HG03108 (cell line): ENCODE data around the gene HEMK1.

Experiments
- ATAC-seq: cut with Tn5 transposase; IDR thresholded peaks from one replicate; pipeline ENCODE4 v1.9.1; 2021; ENCODE audit warnings: moderate library complexity; ENCODE audit not compliant: unreplicated experiment

Gene HEMK1

GRCh38 chr3:50612234-50612882 lies 43.0 kb downstream of the HEMK1 start:
- ATAC-seq, result no peak

GRCh38 chr3:50612970-50613846 lies 43.9 kb downstream of the HEMK1 start:
- no peak for ATAC-seq

GRCh38 chr3:50615190-50615589 lies 45.9 kb downstream of the HEMK1 start:
- no peak for ATAC-seq

GRCh38 chr3:50616003-50616769 lies 46.9 kb downstream of the HEMK1 start:
- ATAC-seq, result peak; percentile 23

GRCh38 chr3:50616770-50617095 lies 47.4 kb downstream of the HEMK1 start:
- peak; percentile 65 for ATAC-seq

GRCh38 chr3:50617096-50617791 lies 47.9 kb downstream of the HEMK1 start, which contains the start of gene MAPKAPK3:
TSS of gene MAPKAPK3 (plus strand) at chr3:50617151. CDS start at chr3:50617566, 415 bp downstream.
- peak; percentile 3 for ATAC-seq

GRCh38 chr3:50617911-50618481 lies 48.7 kb downstream of the HEMK1 start:
- no peak for ATAC-seq

GRCh38 chr3:50620420-50620819 lies 51.1 kb downstream of the HEMK1 start:
- ATAC-seq, result no peak

- ATAC-seq, result no peak
Measured at GRCh38 chr3:50620820-50621219, 51.5 kb downstream of the HEMK1 start.

GRCh38 chr3:50622881-50623280 lies 53.6 kb downstream of the HEMK1 start:
- ATAC-seq, result no peak

- ATAC-seq, result peak; percentile 40
Measured at GRCh38 chr3:50623840-50624474, 54.6 kb downstream of the HEMK1 start.

GRCh38 chr3:50624634-50625033 lies 55.3 kb downstream of the HEMK1 start:
- ATAC-seq, result no peak

GRCh38 chr3:50625231-50626182 lies 56.2 kb downstream of the HEMK1 start:
- no peak for ATAC-seq

- no peak for ATAC-seq
Measured at GRCh38 chr3:50626401-50626800, 57.1 kb downstream of the HEMK1 start.

- no peak for ATAC-seq
Measured at GRCh38 chr3:50627407-50628051, 58.2 kb downstream of the HEMK1 start.

- ATAC-seq, result no peak
Measured at GRCh38 chr3:50628601-50629000, 59.3 kb downstream of the HEMK1 start.

GRCh38 chr3:50630394-50630793 lies 61.1 kb downstream of the HEMK1 start:
- no peak for ATAC-seq

- no peak for ATAC-seq
Measured at GRCh38 chr3:50630877-50631276, 61.6 kb downstream of the HEMK1 start.

GRCh38 chr3:50632450-50632849 lies 63.1 kb downstream of the HEMK1 start:
- ATAC-seq, result no peak
